WERI-Rb-1 (cell line): ENCODE measurements around the gene RPE65.
"Not testable (repeated sequence)": the region's sequence is repeated elsewhere in the genome, so short reads cannot be mapped to it uniquely, and the experiment has no call there.

Experiments used
- DNase-seq: peaks from one replicate; pipeline ENCODE4 v3.0.0-alpha.2; 2020
- H3K27ac ChIP-seq: fragments of 250-450 bp; sonication (Bioruptor Pico); 2 replicates; pipeline ENCODE4 v1.5.1; 2020; ENCODE audit warnings: mild to moderate bottlenecking, moderate library complexity
- H3K27me3 ChIP-seq: fragments of 250-450 bp; sonication (Bioruptor Pico); 2 replicates; pipeline ENCODE4 v1.5.1; 2021; ENCODE audit warnings: mild to moderate bottlenecking, low read depth, moderate library complexity; ENCODE audit not compliant: insufficient read depth, severe bottlenecking
- H3K36me3 ChIP-seq: fragments of 250-450 bp; sonication (Bioruptor Pico); 2 replicates; pipeline ENCODE4 v1.5.1; 2020; ENCODE audit warnings: mild to moderate bottlenecking, moderate library complexity
- H3K4me3 ChIP-seq: 2 replicates; pipeline ENCODE4 v1.5.1; 2011; ENCODE audit warnings: low read depth, mild to moderate bottlenecking, control low read depth, low read length
- H3K9me3 ChIP-seq: fragments of 250-450 bp; sonication (Bioruptor Pico); 2 replicates; pipeline ENCODE4 v1.5.1; 2021; ENCODE audit warnings: mild to moderate bottlenecking, moderate library complexity; ENCODE audit not compliant: severe bottlenecking
- CTCF ChIP-seq: IDR thresholded peaks from 2 replicates; pipeline ENCODE4 v1.5.1; 2011; ENCODE audit warnings: low read depth, mild to moderate bottlenecking, control low read depth, inconsistent platforms, low read length

RPE65 gene

GRCh38 chr1:68385798-68386524 is 63.8 kb downstream of the RPE65 start:
- H3K9me3 ChIP-seq, H3K27ac ChIP-seq, H3K27me3 ChIP-seq, DNase-seq, H3K4me3 ChIP-seq, H3K36me3 ChIP-seq: not testable (repeated sequence)

GRCh38 chr1:68384872-68385411 is 64.8 kb downstream of the RPE65 start:
- Histone ChIP-seq H3K27ac (no peak overlapping the region), H3K9me3 (no peaks in the 10 kb centered on the region), H3K36me3 (no peaks in the 10 kb centered on the region), H3K27me3 (no peaks in the 10 kb centered on the region), H3K4me3 (no peak overlapping the region)
- no peak for DNase-seq
- no peak for TF ChIP-seq CTCF

- no peak for TF ChIP-seq CTCF
- H3K27ac ChIP-seq = no peak overlapping the region
- no peak for DNase-seq
These were observed 65.4 kb downstream of the RPE65 start for GRCh38 chr1:68384321-68384813.

GRCh38 chr1:68383092-68383491 is 66.7 kb downstream of the RPE65 start:
- no peak overlapping the region for H3K27ac ChIP-seq
- no peak overlapping the region for H3K4me3 ChIP-seq
- no peaks in the 10 kb centered on the region for H3K27me3 ChIP-seq
- no peaks in the 10 kb centered on the region for H3K36me3 ChIP-seq
- TF ChIP-seq CTCF = peak; percentile 57
- peak; percentile 84 for DNase-seq
- H3K9me3 ChIP-seq = no peaks in the 10 kb centered on the region

More at GRCh38 chr1:68384321-68384813, 65.4 kb downstream of the RPE65 start:
- Histone ChIP-seq H3K4me3 (no peak overlapping the region), H3K36me3 (no peaks in the 10 kb centered on the region), H3K9me3 (no peaks in the 10 kb centered on the region), H3K27me3 (no peaks in the 10 kb centered on the region)

GRCh38 chr1:68379085-68379478 is 70.7 kb downstream of the RPE65 start:
- no peaks in the 10 kb centered on the region for H3K27me3 ChIP-seq
- TF ChIP-seq CTCF = no peak
- DNase-seq = no peak
- no peak overlapping the region for H3K27ac ChIP-seq
- H3K4me3 ChIP-seq = no peak overlapping the region
- H3K36me3 ChIP-seq = no peaks in the 10 kb centered on the region
- H3K9me3 ChIP-seq = no peaks in the 10 kb centered on the region
